T-helper 22 cell (primary cell): ENCODE data around the gene REXO5.

Experiments
- DNase-seq: peaks from one replicate; pipeline ENCODE4 v3.0.0-alpha.2; 2020; ENCODE audit warnings: low read depth

Gene REXO5

GRCh38 chr16:20874088-20874581 lies 67.8 kb downstream of the REXO5 start:
- no peak for DNase-seq

- DNase-seq = no peak
Measured at GRCh38 chr16:20875355-20875650, 69.0 kb downstream of the REXO5 start.

- DNase-seq = no peak
Measured at GRCh38 chr16:20878682-20879147, 72.4 kb downstream of the REXO5 start.

GRCh38 chr16:20879175-20880040 lies 73.1 kb downstream of the REXO5 start:
- DNase-seq = no peak

- DNase-seq = no peak
Measured at GRCh38 chr16:20880867-20881502, 74.7 kb downstream of the REXO5 start.

- DNase-seq = no peak
Measured at GRCh38 chr16:20881503-20881878, 75.2 kb downstream of the REXO5 start.

- no peak for DNase-seq
Measured at GRCh38 chr16:20883554-20884239, 77.4 kb downstream of the REXO5 start.

GRCh38 chr16:20884240-20884556 lies 77.9 kb downstream of the REXO5 start:
- no peak for DNase-seq

GRCh38 chr16:20886320-20886719 lies 80.0 kb downstream of the REXO5 start:
- DNase-seq = no peak

GRCh38 chr16:20887207-20887606 lies 80.9 kb downstream of the REXO5 start:
- no peak for DNase-seq

- no peak for DNase-seq
Measured at GRCh38 chr16:20889625-20890275, 83.4 kb downstream of the REXO5 start.

- DNase-seq = no peak
Measured at GRCh38 chr16:20894388-20894787, 88.1 kb downstream of the REXO5 start.

- no peak for DNase-seq
Measured at GRCh38 chr16:20897253-20897897, 91.0 kb downstream of the REXO5 start.

GRCh38 chr16:20897922-20898321 lies 91.6 kb downstream of the REXO5 start:
- no peak for DNase-seq

GRCh38 chr16:20899071-20899470 lies 92.7 kb downstream of the REXO5 start:
- DNase-seq = no peak
